H1 (cell line): ENCODE data around the gene CHMP1B. TPM values are rescaled to one million over a fixed set of nuclear protein-coding genes. Genes with fewer than 3 reads are reported as not detected.

ENCODE experiments used
- CTCF ChIA-PET: fragments of 300-600 bp; sonication (Branson Sonifier 250); formaldehyde crosslinking; loops from one replicate; lab custom pipeline; 2021; ENCODE audit not compliant: partially characterized antibody; lab: Charles Lee
- POLR2A ChIA-PET: fragments of 300-600 bp; sonication (Branson Sonifier 250); formaldehyde crosslinking; loops from one replicate; lab custom pipeline; 2021; ENCODE audit warnings: inconsistent platforms; ENCODE audit not compliant: partially characterized antibody; lab: Charles Lee
- DNase-seq, 2 experiments: peaks; one replicate each; pipeline versions ENCODE4 v3.0.0 to v3.0.0-alpha.2; 2010 to 2022; ENCODE audit warnings: low spot score in 2 of 2, low read depth in 1 of 2, mixed read lengths in 1 of 2
- FAIRE-seq: peaks from 2 replicates; lab custom pipeline; 2011; peaks lifted over from hg19 to GRCh38; lab: Jason Lieb, UNC
- H2AFZ ChIP-seq: 2 replicates; pipeline ENCODE4 v1.8.1; 2012; ENCODE audit warnings: low read length, inconsistent platforms
- H2AK5ac ChIP-seq: 2 replicates; pipeline ENCODE4 v1.6.1; 2013; ENCODE audit warnings: low read depth, low read length
- H2BK120ac ChIP-seq: replicated peaks from 2 replicates; pipeline ENCODE3; 2013; ENCODE audit warnings: low read depth, low read length, inconsistent platforms
- H2BK12ac ChIP-seq: 2 replicates; pipeline ENCODE4 v1.6.1; 2013; ENCODE audit warnings: low read depth, low read length
- H2BK15ac ChIP-seq: 2 replicates; pipeline ENCODE4 v1.6.1; 2013; ENCODE audit warnings: low read length
- H2BK20ac ChIP-seq: 2 replicates; pipeline ENCODE4 v1.6.1; 2013; ENCODE audit warnings: low read length
- H2BK5ac ChIP-seq: 2 replicates; pipeline ENCODE4 v1.6.1; 2013; ENCODE audit warnings: low read depth, low read length
- H3K14ac ChIP-seq: 2 replicates; pipeline ENCODE4 v1.6.1; 2013; ENCODE audit warnings: inconsistent platforms; ENCODE audit not compliant: insufficient read length
- H3K18ac ChIP-seq: 2 replicates; pipeline ENCODE4 v1.6.1; 2013; ENCODE audit warnings: low read length; ENCODE audit errors: extremely low read depth
- H3K23ac ChIP-seq: 2 replicates; pipeline ENCODE4 v1.6.1; 2013; ENCODE audit warnings: inconsistent platforms; ENCODE audit not compliant: insufficient read length
- H3K23me2 ChIP-seq: 2 replicates; pipeline ENCODE4 v1.6.1; 2013; ENCODE audit warnings: low read depth, low read length
- H3K27ac ChIP-seq: 2 replicates; pipeline ENCODE4 v1.6.1; 2011; ENCODE audit warnings: low read depth, low read length, inconsistent platforms
- H3K27me3 ChIP-seq, 4 experiments: replicated peaks in 1 of 4; 1 replicate in 1 of 4; 2 replicates in 3 of 4; pipeline versions ENCODE4 v1.6.1 to v1.8.1; 2011 to 2013; ENCODE audit warnings: low read length in 3 of 4, mild to moderate bottlenecking in 3 of 4, inconsistent platforms in 2 of 4, mixed read lengths in 2 of 4, moderate library complexity in 1 of 4; ENCODE audit not compliant: control insufficient read depth in 3 of 4, insufficient read depth in 3 of 4; ENCODE audit errors: extremely low read depth in 1 of 4
- H3K36me3 ChIP-seq, 4 experiments: 2 replicates each; pipeline versions ENCODE4 v1.6.1 to v1.8.1; 2011 to 2013; ENCODE audit warnings: mild to moderate bottlenecking in 4 of 4, low read length in 3 of 4, moderate library complexity in 2 of 4, control low read depth in 1 of 4, inconsistent platforms in 1 of 4; ENCODE audit not compliant: insufficient read depth in 4 of 4, control insufficient read depth in 2 of 4
- H3K4ac ChIP-seq: replicated peaks from 2 replicates; pipeline ENCODE3; 2013; ENCODE audit warnings: low read length, low read depth, mixed read lengths, inconsistent platforms; ENCODE audit not compliant: insufficient read length
- H3K4me1 ChIP-seq, 4 experiments: replicated peaks in 1 of 4; 1 replicate in 1 of 4; 2 replicates in 3 of 4; pipeline versions ENCODE4 v1.6.1 to v1.8.1; 2011 to 2013; ENCODE audit warnings: low read length in 3 of 4, inconsistent platforms in 2 of 4, mixed read lengths in 1 of 4; ENCODE audit not compliant: insufficient read depth in 4 of 4, control insufficient read depth in 3 of 4
- H3K4me2 ChIP-seq, 2 experiments: 2 replicates each; pipeline versions ENCODE4 v1.6.1 to v1.8.1; 2011 to 2013; ENCODE audit warnings: low read depth in 2 of 2, low read length in 2 of 2, control low read depth in 1 of 2, inconsistent platforms in 1 of 2, mild to moderate bottlenecking in 1 of 2; ENCODE audit not compliant: insufficient read depth in 1 of 2
- H3K4me3 ChIP-seq, 4 experiments: fragments of 200-600, 300-600 bp in 1 of 4; sonication (generic), shearing (Covaris generic), sonication (Bioruptor Twin) in 1 of 4; 2 replicates each; pipeline versions ENCODE4 v1.5.1 to v1.8.1; 2011 to 2016; ENCODE audit warnings: low read length in 4 of 4, low read depth in 3 of 4, control low read depth in 2 of 4, inconsistent platforms in 2 of 4, mild to moderate bottlenecking in 2 of 4, mixed read lengths in 1 of 4, moderate library complexity in 1 of 4; ENCODE audit not compliant: insufficient read depth in 2 of 4; ENCODE audit errors: extremely low read depth in 1 of 4
- H3K56ac ChIP-seq: replicated peaks from 2 replicates; pipeline ENCODE3; 2013; ENCODE audit warnings: low read depth, mild to moderate bottlenecking, mixed read lengths, low read length, inconsistent platforms; ENCODE audit not compliant: insufficient read length
- H3K79me1 ChIP-seq: 2 replicates; pipeline ENCODE4 v1.6.1; 2013; ENCODE audit warnings: low read depth, low read length, control low read depth
- H3K79me2 ChIP-seq, 2 experiments: 2 replicates each; pipeline versions ENCODE4 v1.6.1 to v1.8.1; 2012 to 2013; ENCODE audit warnings: low read length in 2 of 2, mild to moderate bottlenecking in 2 of 2, inconsistent platforms in 1 of 2; ENCODE audit not compliant: insufficient read depth in 2 of 2, control insufficient read depth in 1 of 2
- H3K9ac ChIP-seq, 4 experiments: replicated peaks in 1 of 4; 1 replicate in 1 of 4; 2 replicates in 3 of 4; pipeline versions ENCODE4 v1.6.1 to v1.8.1; 2011 to 2013; ENCODE audit warnings: low read depth in 3 of 4, low read length in 3 of 4, control low read depth in 2 of 4, mild to moderate bottlenecking in 2 of 4, moderate library complexity in 2 of 4, inconsistent platforms in 1 of 4; ENCODE audit errors: extremely low read depth in 1 of 4
- H3K9me3 ChIP-seq, 2 experiments: 2 replicates each; pipeline versions ENCODE4 v1.6.1 to v1.8.1; 2012 to 2013; ENCODE audit warnings: mild to moderate bottlenecking in 2 of 2, moderate library complexity in 2 of 2, control low read depth in 1 of 2, inconsistent platforms in 1 of 2, low read depth in 1 of 2, low read length in 1 of 2, mixed read lengths in 1 of 2; ENCODE audit not compliant: insufficient read depth in 2 of 2
- H4K20me1 ChIP-seq, 2 experiments: replicated peaks in 1 of 2; 2 replicates each; pipeline versions ENCODE3 to v1.8.1; 2011 to 2013; ENCODE audit warnings: inconsistent platforms in 2 of 2, low read length in 2 of 2, mild to moderate bottlenecking in 1 of 2; ENCODE audit not compliant: insufficient read depth in 2 of 2, control insufficient read depth in 1 of 2
- H4K5ac ChIP-seq: 2 replicates; pipeline ENCODE4 v1.6.1; 2013; ENCODE audit warnings: low read length, low read depth, mixed read lengths, inconsistent platforms; ENCODE audit not compliant: insufficient read length
- H4K8ac ChIP-seq: 2 replicates; pipeline ENCODE4 v1.8.0; 2013; ENCODE audit warnings: mild to moderate bottlenecking, moderate library complexity, low read length, inconsistent platforms; ENCODE audit not compliant: insufficient read depth; ENCODE audit errors: extremely low read depth
- H4K91ac ChIP-seq: replicated peaks from 2 replicates; pipeline ENCODE3; 2013; ENCODE audit warnings: low read length, mixed read lengths, inconsistent platforms; ENCODE audit not compliant: insufficient read length
- BCL11A ChIP-seq, 2 experiments: IDR thresholded peaks; one replicate each; pipeline ENCODE4 v1.6.1; 2011; ENCODE audit warnings: low read depth in 2 of 2, low read length in 2 of 2, mild to moderate bottlenecking in 2 of 2
- HDAC6 ChIP-seq: IDR thresholded peaks from one replicate; pipeline ENCODE4 v1.7.1; 2012; ENCODE audit warnings: low read depth, mild to moderate bottlenecking, inconsistent platforms, low read length, moderate library complexity
- POLR2A ChIP-seq, 2 experiments: IDR thresholded peaks; 1 replicate in 1 of 2; 2 replicates in 1 of 2; pipeline ENCODE4 v1.6.1; 2011; ENCODE audit warnings: low read depth in 2 of 2, low read length in 2 of 2, mild to moderate bottlenecking in 2 of 2; ENCODE audit errors: control extremely low read depth in 1 of 2
- SAP30 ChIP-seq: fragments of 300-600 bp; sonication (generic); IDR thresholded peaks from 2 replicates; pipeline ENCODE4 v1.7.1; 2012; ENCODE audit warnings: low read length, moderate library complexity, mild to moderate bottlenecking, inconsistent platforms; ENCODE audit not compliant: insufficient read depth, insufficient replicate concordance
- SIRT6 ChIP-seq: IDR thresholded peaks from one replicate; pipeline ENCODE4 v1.7.1; 2012; ENCODE audit warnings: low read length, inconsistent platforms
- SIX5 ChIP-seq: IDR thresholded peaks from 2 replicates; pipeline ENCODE4 v1.6.1; 2011; ENCODE audit warnings: mild to moderate bottlenecking, low read depth, low read length
- SP2 ChIP-seq: IDR thresholded peaks from 2 replicates; pipeline ENCODE4 v1.6.1; 2012; ENCODE audit warnings: mild to moderate bottlenecking, low read length, inconsistent platforms
- TAF1 ChIP-seq: IDR thresholded peaks from 2 replicates; pipeline ENCODE4 v1.6.1; 2011; ENCODE audit warnings: mild to moderate bottlenecking, low read depth, low read length
- TBP ChIP-seq: IDR thresholded peaks from 2 replicates; pipeline ENCODE4 v1.6.1; 2011; ENCODE audit warnings: low read depth, low read length, improper control_type of control experiment
- WGBS, 2 experiments: shearing (Covaris generic) in 1 of 2; methylation state at CpG; one replicate each; pipeline versions ENCODE4 v1.1.6 to v1.1.7; 2013 to 2015; ENCODE audit warnings: low lambda C conversion rate in 2 of 2, mixed read lengths in 2 of 2, inconsistent platforms in 1 of 2, low coverage in 1 of 2, missing lambda C conversion rate in 1 of 2; ENCODE audit not compliant: insufficient replicate concordance in 2 of 2, insufficient coverage in 1 of 2, insufficient read length in 1 of 2; ENCODE audit errors: extremely low coverage in 1 of 2, missing lambda C conversion rate in 1 of 2; 5-methylcytosine and 5-hydroxymethylcytosine counted together
- polyA plus RNA-seq, 7 experiments: library from polyadenylated mRNA; depleted of rRNA in 3 of 7; stranded (reverse) in 5 of 7; unstranded in 2 of 7; fragments of >200 nt in 5 of 7; fragments of 200-250 nt in 2 of 7; gene quantifications; 1 replicate in 5 of 7; 2 replicates in 1 of 7; 4 replicates in 1 of 7; pipeline versions ENCODE4 v1.2.1 to v1.2.3, GENCODE V29; 2011 to 2013; ENCODE audit warnings: missing spikeins in 2 of 7, mixed read lengths in 2 of 7
- total RNA-seq: library from RNA; stranded (reverse); fragmentation: NEBNext Ultra II Directional; extraction: Animal tissue kit (Norgen Biotek cat#: 25700); gene quantifications from 2 replicates; pipeline ENCODE4 v1.2.1, GENCODE V29; 2021

CHMP1B gene
- total and polyA plus RNA-seq, 2 of the 8 experiments (the other 6 are each of a cell fraction or from before 2014, with no cell fraction given): 30.5 to 43.2 TPM

DNA sequence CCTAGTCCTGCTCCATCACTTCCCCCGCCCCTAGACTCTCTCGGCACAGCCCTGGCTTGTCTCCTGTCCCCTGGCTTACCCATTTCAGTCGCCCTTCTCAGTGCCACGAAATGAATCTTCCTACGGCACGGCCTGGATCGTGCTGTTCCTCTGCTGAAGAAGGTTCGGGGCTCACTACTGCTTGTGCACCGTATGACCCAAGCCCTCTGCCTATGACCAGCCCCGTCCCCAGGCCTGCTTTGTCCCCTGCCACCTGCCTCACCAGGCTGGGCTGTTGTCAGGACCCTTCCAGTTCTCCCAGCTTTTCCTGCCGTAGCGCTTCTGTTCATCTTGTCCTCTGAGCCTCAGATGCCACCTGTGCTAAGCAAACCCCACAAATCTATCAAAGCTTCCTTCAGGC is 13.9 kb downstream of the CHMP1B start:
- no peak overlapping the region for H3K4me2 ChIP-seq
- H3K56ac ChIP-seq: no peak overlapping the region
- no peaks in the 10 kb centered on the region for H3K79me2 ChIP-seq
- ChIA-PET CTCF (interaction anchor here (1.0 to 1.4 kb wide), 5 partner anchors 17 to 210 kb away, joined by 3 to 4 read pairs (median 3); no protein-coding TSS in a partner anchor), POLR2A (interaction anchor here (1.1 kb wide), 1 partner anchor 9 kb away, joined by 4 read pairs; no protein-coding TSS in a partner anchor)
- no peak overlapping the region for H4K5ac ChIP-seq
- H2AFZ ChIP-seq: no peak overlapping the region
- H3K4me1 ChIP-seq: peaks cover 0 to 3% (median 0%) of the 10 kb centered on the region in 4 experiments; a peak in 2 of 7 replicates
- no peak for DNase-seq
- no peak overlapping the region for H3K23ac ChIP-seq
- H3K4ac ChIP-seq: no peak overlapping the region
- no peak overlapping the region for H2BK15ac ChIP-seq
- H3K27me3 ChIP-seq: no peaks in the 10 kb centered on the region
- no peak overlapping the region for H2AK5ac ChIP-seq
- 93% methylated on average over 12 of the region's 12 CpGs; no CpG with 5 or more reads in 1 of the 2 experiments for WGBS, 2 experiments
- no peak overlapping the region for H3K14ac ChIP-seq
- H2BK12ac ChIP-seq: no peak overlapping the region
- no peak overlapping the region for H2BK5ac ChIP-seq
- H4K8ac ChIP-seq: no peak overlapping the region
- H3K18ac ChIP-seq: no peak overlapping the region
- H3K27ac ChIP-seq: no peak overlapping the region
- no peak overlapping the region for H4K91ac ChIP-seq
- FAIRE-seq: no peak
- no peak for TF ChIP-seq BCL11A (IDR thresholded peaks at IDR 0.05; ENCODE audit: low read depth in 2 of 2, low read length in 2 of 2)
- no peak for TF ChIP-seq POLR2A (IDR thresholded peaks at IDR 0.05; ENCODE audit: control extremely low read depth in 1 of 2, low read depth in 2 of 2, low read length in 2 of 2)
- TF ChIP-seq SAP30: no peak
- TF ChIP-seq SIRT6: no peak
- TF ChIP-seq SP2: no peak
- no peak for TF ChIP-seq TBP
- no peak for TF ChIP-seq HDAC6
- no peak for TF ChIP-seq TAF1
- TF ChIP-seq SIX5: no peak
- H2BK20ac ChIP-seq: no peak overlapping the region
- no peak overlapping the region for H3K9ac ChIP-seq
- H4K20me1 ChIP-seq: no peaks in the 10 kb centered on the region
- H3K23me2 ChIP-seq: peaks cover 3% of the 10 kb centered on the region; the same call in 1 of the 2 replicates
- no peaks in the 10 kb centered on the region for H3K79me1 ChIP-seq
- H2BK120ac ChIP-seq: no peak overlapping the region
- 0 out of 8 replicates have a peak, but pooled peaks cover 0 to 2% (median 0%) of the 10 kb centered on the region in 4 experiments for H3K36me3 ChIP-seq
- H3K4me3 ChIP-seq: no peak overlapping the region
- H3K9me3 ChIP-seq: no peaks in the 10 kb centered on the region
